ENCODE data around the gene SLC6A7.

SLC6A7 gene

DNA sequence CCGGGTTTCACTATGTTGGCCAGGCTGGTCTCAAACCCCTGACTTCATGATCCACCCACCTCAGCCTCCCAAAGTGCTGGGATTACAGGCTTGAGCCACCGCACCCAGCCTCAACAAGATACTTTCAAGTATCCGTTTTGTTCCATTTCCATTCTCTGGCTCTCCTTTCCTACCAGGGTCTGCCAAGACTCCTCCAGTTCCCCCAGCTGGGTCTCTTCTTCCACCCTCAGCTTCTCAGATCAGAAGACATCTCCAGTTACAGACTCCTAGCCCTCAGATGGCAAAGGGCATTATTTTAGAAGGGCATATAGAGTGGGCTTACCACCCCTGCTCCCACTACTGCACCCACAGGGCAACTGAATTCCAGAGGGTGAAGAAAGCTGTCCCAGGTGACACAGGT, 32.7 kb upstream of the SLC6A7 start:
- no peaks in the 10 kb centered on the region for H3K27me3 ChIP-seq (ENCODE audit: control insufficient read depth, insufficient read depth, low read length)
- H3K36me3 ChIP-seq (ENCODE audit: insufficient read depth, low read length): no peaks in the 10 kb centered on the region
- no peak overlapping the region for H3K4me2 ChIP-seq (ENCODE audit: low read length)
- H3K9me3 ChIP-seq (replicated peaks; ENCODE audit: low read length): no peaks in the 10 kb centered on the region
- peaks cover 44% of the 10 kb centered on the region for H3K4me1 ChIP-seq (ENCODE audit: control insufficient read depth, insufficient read depth, low read length)
- H3K4me3 ChIP-seq (ENCODE audit: low read length): no peak overlapping the region
- no peak overlapping the region for H3K9ac ChIP-seq (ENCODE audit: low read depth, low read length)

DNA sequence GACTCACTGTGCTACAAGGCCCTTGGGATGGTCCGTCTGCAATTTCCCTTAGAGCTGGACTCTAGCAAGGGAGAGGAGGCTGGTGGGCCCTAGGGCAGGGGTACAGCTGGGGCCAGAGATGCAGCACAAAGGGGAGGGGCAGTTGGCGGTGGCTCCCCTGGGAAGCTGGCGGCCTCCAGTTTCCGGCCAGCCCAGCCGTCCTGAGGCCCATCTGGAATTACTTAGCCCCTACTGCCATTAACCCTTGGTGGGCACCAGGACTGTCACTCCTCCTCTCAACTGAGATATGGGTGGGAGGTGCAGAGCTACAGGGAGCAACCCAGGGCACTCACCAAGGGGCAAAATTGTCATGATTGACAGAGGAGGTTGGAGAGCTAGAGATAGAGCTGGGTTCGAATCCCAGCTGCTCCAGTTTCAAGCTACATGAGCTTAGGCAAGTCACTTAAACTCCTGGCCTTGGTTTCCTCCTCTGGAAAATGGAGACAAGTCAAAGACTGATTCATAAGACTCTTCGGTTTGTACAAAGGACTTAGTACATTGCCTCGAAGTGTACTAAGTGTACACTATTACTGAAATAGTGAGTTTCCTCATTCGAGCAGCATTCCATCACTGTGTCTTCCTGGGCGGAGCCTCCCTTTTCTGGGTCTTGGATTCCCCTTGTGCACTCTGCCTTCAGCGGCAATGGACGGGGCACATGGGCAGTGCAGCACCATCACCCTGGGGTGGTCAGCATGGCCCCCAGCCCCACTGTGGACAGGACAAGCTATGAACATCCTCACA, 31.5 kb upstream of the SLC6A7 start:
- H3K4me1 ChIP-seq (ENCODE audit: control insufficient read depth, insufficient read depth, low read length): peaks cover 47% of the 10 kb centered on the region
- no peak overlapping the region for H3K4me3 ChIP-seq (ENCODE audit: low read length)
- H3K36me3 ChIP-seq (ENCODE audit: insufficient read depth, low read length): no peaks in the 10 kb centered on the region
- no peaks in the 10 kb centered on the region for H3K27me3 ChIP-seq (ENCODE audit: control insufficient read depth, insufficient read depth, low read length)
- no peak overlapping the region for H3K9ac ChIP-seq (ENCODE audit: low read depth, low read length)
- H3K4me2 ChIP-seq (ENCODE audit: low read length): no peak overlapping the region
- no peaks in the 10 kb centered on the region for H3K9me3 ChIP-seq (replicated peaks; ENCODE audit: low read length)

DNA sequence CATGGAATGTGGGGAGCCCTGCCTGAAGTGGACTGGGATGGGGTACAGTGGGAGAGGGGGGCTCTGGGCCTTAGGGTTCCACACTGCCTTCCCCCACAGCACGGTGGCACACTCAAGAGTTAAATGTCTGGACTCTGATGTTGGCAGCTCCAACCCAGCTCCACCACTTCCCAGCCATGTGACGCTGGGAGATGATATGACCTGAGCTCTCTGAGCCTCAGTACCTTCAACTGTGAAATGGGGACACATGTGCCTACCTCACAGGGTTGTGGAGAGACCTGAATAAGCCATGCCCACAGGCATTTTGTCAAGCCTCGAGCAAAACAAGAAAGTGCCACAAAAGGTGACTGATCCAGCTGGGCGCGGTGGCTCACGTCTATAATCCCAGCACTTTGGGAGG, 30.8 kb upstream of the SLC6A7 start:
- Histone ChIP-seq H3K9ac (ENCODE audit: low read depth, low read length) (no peak overlapping the region), H3K27me3 (ENCODE audit: control insufficient read depth, insufficient read depth, low read length) (no peaks in the 10 kb centered on the region), H3K4me1 (ENCODE audit: control insufficient read depth, insufficient read depth, low read length) (peaks cover 48% of the 10 kb centered on the region), H3K4me2 (ENCODE audit: low read length) (no peak overlapping the region), H3K4me3 (ENCODE audit: low read length) (no peak overlapping the region), H3K9me3 (replicated peaks; ENCODE audit: low read length) (no peaks in the 10 kb centered on the region), H3K36me3 (ENCODE audit: insufficient read depth, low read length) (no peaks in the 10 kb centered on the region)

DNA sequence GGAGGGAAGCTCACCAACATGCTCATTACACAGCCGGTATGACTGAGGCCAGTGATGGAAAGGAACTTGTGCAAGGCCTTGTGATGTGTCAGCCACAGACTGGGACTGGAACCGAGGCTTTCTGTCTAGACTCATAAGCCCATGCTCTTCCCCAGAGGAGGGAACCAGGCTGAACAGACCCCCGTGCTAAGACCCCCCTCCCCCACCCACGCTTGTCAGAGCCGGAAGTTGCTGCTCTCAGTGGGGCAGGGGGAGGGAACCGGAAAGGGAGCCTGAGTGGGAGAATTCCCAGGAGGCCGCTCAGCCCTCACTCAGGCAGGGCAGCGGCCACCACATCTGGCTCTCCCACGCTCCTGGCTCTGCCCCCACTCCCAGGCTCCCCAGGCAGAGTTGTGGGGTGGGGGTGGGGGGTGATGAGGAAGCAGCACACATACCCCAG, 30.1 kb upstream of the SLC6A7 start:
- Histone ChIP-seq H3K4me3 (ENCODE audit: low read length) (no peak overlapping the region), H3K4me2 (ENCODE audit: low read length) (no peak overlapping the region), H3K9me3 (replicated peaks; ENCODE audit: low read length) (no peaks in the 10 kb centered on the region), H3K27me3 (ENCODE audit: control insufficient read depth, insufficient read depth, low read length) (no peaks in the 10 kb centered on the region), H3K9ac (ENCODE audit: low read depth, low read length) (no peak overlapping the region), H3K4me1 (ENCODE audit: control insufficient read depth, insufficient read depth, low read length) (peaks cover 40% of the 10 kb centered on the region), H3K36me3 (ENCODE audit: insufficient read depth, low read length) (no peaks in the 10 kb centered on the region)

DNA sequence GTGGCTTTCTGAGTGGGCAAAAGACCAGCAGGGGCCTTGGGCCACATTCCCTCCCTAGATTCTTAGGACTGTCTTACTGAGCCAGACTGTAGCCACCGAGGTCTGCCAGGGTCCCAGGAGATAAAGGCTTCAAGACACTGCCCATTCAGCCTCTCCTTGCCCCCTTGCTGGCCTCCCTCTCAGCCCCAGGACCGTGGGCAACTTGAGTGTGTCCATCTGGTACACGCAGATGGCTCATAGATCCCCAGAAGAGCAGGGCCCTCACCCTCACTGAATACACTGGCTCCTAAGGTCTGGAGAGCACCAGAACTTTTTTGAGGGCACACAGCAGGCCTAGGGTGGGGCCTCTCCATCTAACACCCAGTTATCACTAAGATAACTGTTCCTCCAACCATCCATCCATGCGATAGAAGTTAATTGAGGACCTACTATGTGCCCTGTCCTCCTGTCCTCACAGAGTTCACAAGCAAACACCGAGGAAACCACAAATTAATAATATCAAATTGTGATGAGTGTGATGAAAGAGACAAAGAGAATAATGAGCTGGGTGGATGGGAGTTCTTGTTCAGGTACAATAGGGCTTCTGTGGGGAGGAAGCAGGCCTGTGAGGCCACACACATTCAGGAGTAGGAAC, 29.3 kb upstream of the SLC6A7 start:
- H3K27me3 ChIP-seq (ENCODE audit: control insufficient read depth, insufficient read depth, low read length): no peaks in the 10 kb centered on the region
- H3K9me3 ChIP-seq (replicated peaks; ENCODE audit: low read length): no peaks in the 10 kb centered on the region
- H3K9ac ChIP-seq (ENCODE audit: low read depth, low read length): no peak overlapping the region
- H3K4me1 ChIP-seq (ENCODE audit: control insufficient read depth, insufficient read depth, low read length): peaks cover 32% of the 10 kb centered on the region
- H3K36me3 ChIP-seq (ENCODE audit: insufficient read depth, low read length): no peaks in the 10 kb centered on the region
- no peak overlapping the region for H3K4me2 ChIP-seq (ENCODE audit: low read length)
- no peak overlapping the region for H3K4me3 ChIP-seq (ENCODE audit: low read length)

DNA sequence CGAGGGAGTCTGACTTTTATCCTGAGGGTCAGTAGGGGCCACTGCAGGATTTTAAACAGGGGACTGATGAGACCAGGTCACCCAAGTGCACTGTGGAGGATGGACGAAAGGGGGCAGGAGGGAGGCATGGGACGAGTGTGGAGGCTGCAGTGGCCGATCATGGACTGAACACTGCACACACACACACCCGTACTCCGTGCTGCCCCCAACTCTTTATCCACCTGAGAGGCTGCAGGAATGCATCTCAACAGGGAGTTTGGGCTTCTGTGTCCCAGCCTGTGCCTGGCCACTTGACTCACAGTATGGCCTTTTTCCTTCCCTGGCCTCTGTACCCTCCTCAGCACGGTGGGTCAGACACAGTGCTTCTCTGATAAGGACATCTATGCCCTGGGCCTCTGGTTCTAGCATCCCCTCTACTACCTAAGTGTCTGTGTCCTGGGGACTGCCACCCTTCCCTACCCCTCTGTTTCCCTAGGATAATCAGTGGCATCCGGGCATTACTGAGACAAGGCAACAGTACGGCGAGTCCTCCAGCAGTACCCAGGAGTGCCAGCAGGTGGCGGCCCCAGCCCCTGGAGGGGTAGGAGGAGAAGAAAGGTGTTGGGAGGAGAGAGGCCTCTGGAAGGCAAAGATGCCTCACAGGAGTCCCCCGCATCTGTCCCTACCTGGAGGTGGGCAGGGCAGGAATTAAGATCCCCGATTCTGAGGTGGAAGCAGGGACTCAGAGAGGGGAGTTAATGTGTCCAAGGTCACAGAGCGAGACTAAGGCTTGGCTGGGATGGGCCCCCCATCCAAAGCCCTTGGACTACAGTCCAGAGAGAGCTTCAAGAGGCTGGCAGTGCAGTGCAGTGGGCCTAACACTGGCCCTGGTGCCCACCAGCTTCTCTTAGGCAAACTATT, 28.4 kb upstream of the SLC6A7 start:
- no peaks in the 10 kb centered on the region for H3K9me3 ChIP-seq (replicated peaks; ENCODE audit: low read length)
- no peak overlapping the region for H3K9ac ChIP-seq (ENCODE audit: low read depth, low read length)
- no peaks in the 10 kb centered on the region for H3K27me3 ChIP-seq (ENCODE audit: control insufficient read depth, insufficient read depth, low read length)
- H3K4me1 ChIP-seq (ENCODE audit: control insufficient read depth, insufficient read depth, low read length): peaks cover 26% of the 10 kb centered on the region
- no peak overlapping the region for H3K4me2 ChIP-seq (ENCODE audit: low read length)
- no peak overlapping the region for H3K4me3 ChIP-seq (ENCODE audit: low read length)
- no peaks in the 10 kb centered on the region for H3K36me3 ChIP-seq (ENCODE audit: insufficient read depth, low read length)

DNA sequence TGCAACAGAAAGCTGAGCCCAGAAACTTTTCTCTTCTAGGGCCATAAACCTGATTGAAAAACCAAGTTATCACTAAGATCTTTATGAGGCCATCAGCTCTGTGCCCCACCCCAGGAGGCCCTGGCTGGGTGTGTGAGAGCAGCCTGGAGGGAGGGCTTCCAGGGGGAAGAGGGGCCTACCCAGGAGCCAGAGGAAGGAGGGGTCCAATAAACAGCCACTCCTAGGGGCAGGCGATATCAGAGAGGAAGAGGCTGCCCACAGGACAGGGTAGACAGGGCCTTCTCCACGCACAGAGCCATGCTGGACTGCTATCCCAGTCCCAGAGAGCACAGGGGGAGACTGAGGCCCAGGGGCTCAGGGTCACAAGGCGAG, 27.7 kb upstream of the SLC6A7 start:
- Histone ChIP-seq H3K9me3 (replicated peaks; ENCODE audit: low read length) (no peaks in the 10 kb centered on the region), H3K27me3 (ENCODE audit: control insufficient read depth, insufficient read depth, low read length) (no peaks in the 10 kb centered on the region), H3K4me1 (ENCODE audit: control insufficient read depth, insufficient read depth, low read length) (peaks cover 26% of the 10 kb centered on the region), H3K4me3 (ENCODE audit: low read length) (no peak overlapping the region), H3K36me3 (ENCODE audit: insufficient read depth, low read length) (no peaks in the 10 kb centered on the region), H3K9ac (ENCODE audit: low read depth, low read length) (no peak overlapping the region), H3K4me2 (ENCODE audit: low read length) (no peak overlapping the region)

DNA sequence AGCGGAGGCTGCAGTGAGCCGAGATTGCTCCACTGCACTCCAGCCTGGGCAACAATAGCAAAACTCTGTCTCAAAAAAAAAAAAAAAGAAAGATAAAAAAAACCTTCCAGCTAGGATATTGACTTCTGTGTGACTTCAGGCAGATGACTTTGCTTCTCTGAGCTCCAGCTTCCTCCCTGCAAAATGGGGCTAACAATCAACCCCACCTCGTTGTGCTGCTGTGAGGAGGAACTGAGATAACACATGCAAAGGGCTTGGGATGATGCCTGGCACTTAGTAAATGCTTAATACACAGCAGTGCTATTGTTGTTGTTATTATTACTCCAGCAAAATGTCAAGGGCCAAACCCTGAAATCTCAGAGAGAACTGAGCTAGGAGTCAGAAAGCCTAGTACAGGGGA, 26.8 kb upstream of the SLC6A7 start:
- no peak overlapping the region for H3K4me2 ChIP-seq (ENCODE audit: low read length)
- H3K4me1 ChIP-seq (ENCODE audit: control insufficient read depth, insufficient read depth, low read length): peaks cover 24% of the 10 kb centered on the region
- H3K4me3 ChIP-seq (ENCODE audit: low read length): no peak overlapping the region
- H3K27me3 ChIP-seq (ENCODE audit: control insufficient read depth, insufficient read depth, low read length): no peaks in the 10 kb centered on the region
- no peaks in the 10 kb centered on the region for H3K36me3 ChIP-seq (ENCODE audit: insufficient read depth, low read length)
- H3K9ac ChIP-seq (ENCODE audit: low read depth, low read length): no peak overlapping the region
- H3K9me3 ChIP-seq (replicated peaks; ENCODE audit: low read length): no peaks in the 10 kb centered on the region

DNA sequence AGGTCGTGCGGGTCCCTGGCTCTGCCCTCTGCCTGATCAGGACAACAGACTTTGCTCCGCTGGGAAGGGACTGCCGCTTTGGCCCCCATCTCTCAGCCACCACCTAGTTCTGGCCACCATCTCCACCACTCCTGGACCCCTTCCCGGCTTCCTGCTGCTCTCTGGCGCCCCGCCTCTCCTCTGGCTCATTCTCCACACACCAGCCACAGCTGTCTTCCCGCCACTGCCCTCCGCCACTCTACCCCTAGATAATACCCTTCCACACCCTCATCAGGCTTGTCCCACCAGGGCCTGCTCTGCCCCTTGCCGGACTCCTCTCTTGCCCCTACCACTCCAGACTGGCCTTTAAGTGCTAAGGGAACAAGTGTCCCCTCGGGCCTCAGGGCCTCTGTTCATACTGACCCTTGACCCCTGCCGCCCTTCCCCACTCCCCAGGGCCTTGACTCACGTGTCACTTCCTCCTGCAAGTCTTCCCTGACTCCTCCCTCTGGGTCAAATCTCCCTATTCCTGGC, 26.3 kb upstream of the SLC6A7 start:
- no peaks in the 10 kb centered on the region for H3K36me3 ChIP-seq (ENCODE audit: insufficient read depth, low read length)
- peaks cover 2% of the 10 kb centered on the region for H3K27me3 ChIP-seq (ENCODE audit: control insufficient read depth, insufficient read depth, low read length)
- H3K4me1 ChIP-seq (ENCODE audit: control insufficient read depth, insufficient read depth, low read length): peaks cover 20% of the 10 kb centered on the region
- H3K4me3 ChIP-seq (ENCODE audit: low read length): no peak overlapping the region
- no peaks in the 10 kb centered on the region for H3K9me3 ChIP-seq (replicated peaks; ENCODE audit: low read length)
- H3K4me2 ChIP-seq (ENCODE audit: low read length): no peak overlapping the region
- no peak overlapping the region for H3K9ac ChIP-seq (ENCODE audit: low read depth, low read length)

DNA sequence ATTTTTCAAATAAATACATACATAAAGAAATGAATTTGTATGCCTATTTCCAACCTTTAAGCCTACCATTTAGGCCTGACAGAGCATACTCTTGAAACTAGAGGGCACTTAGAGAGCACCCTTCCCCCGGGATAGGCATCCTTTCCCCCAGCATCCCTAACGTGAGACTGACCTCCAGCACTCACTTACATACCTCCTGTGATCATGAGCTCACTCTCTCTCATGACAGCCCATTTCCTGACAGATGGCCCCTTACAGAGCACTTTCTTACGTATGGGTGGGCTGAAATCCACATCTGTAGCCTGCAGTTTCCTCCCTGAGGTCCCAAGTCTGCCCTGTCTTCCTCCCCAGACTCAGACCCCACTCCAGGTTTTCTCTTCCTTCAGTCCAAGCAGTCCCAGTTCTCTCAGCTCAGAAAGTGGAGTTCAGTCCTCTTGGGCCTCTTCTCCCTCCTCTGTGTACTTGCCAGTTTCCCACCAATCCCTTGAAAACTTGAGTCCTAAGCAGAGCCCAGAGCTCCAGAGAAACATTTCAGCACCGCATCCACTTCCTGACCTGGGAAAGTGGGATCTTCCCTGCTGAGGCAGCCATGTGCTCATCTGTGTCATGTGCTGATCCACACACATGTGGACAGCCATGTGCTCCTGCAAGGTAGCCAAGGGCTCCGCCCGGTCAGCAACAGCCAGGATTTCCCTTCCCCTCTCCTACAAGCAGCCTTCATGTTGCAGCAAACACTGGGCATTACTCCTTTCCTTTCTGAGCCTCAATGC, 25.5 kb upstream of the SLC6A7 start:
- Histone ChIP-seq H3K27me3 (ENCODE audit: control insufficient read depth, insufficient read depth, low read length) (peaks cover 9% of the 10 kb centered on the region), H3K36me3 (ENCODE audit: insufficient read depth, low read length) (no peaks in the 10 kb centered on the region), H3K4me3 (ENCODE audit: low read length) (no peak overlapping the region), H3K9ac (ENCODE audit: low read depth, low read length) (no peak overlapping the region), H3K4me1 (ENCODE audit: control insufficient read depth, insufficient read depth, low read length) (peaks cover 19% of the 10 kb centered on the region), H3K4me2 (ENCODE audit: low read length) (no peak overlapping the region), H3K9me3 (replicated peaks; ENCODE audit: low read length) (no peaks in the 10 kb centered on the region)
